GM12878 (cell line): ENCODE results near the gene SOX2.

Experiments
- EZH2 ChIP-seq: IDR thresholded peaks from 2 replicates; pipeline ENCODE4 v1.6.1; 2012; ENCODE audit warnings: low read depth, mild to moderate bottlenecking, control low read depth, inconsistent platforms, low read length, borderline replicate concordance; ENCODE audit not compliant: control insufficient read depth
- FOS ChIP-seq: IDR thresholded peaks from 3 replicates; pipeline ENCODE4 v1.6.1; 2011; ENCODE audit warnings: borderline replicate concordance; ENCODE audit not compliant: insufficient read length; ENCODE audit errors: extremely low read depth
- POLR2A ChIP-seq: IDR thresholded peaks from 2 replicates; pipeline ENCODE4 v1.6.1; 2011; ENCODE audit warnings: low read depth, mild to moderate bottlenecking, low read length
- RCOR1 ChIP-seq: conservative IDR thresholded peaks from 2 replicates; pipeline ENCODE4 v1.6.1; 2012; ENCODE audit warnings: low read depth, low read length, improper control_type of control experiment
- TF ChIP-seq, protein P1 (sequence below), 3 experiments: IDR thresholded peaks in 2 of 3; conservative IDR thresholded peaks in 1 of 3; 2 replicates each; pipeline ENCODE4 v1.5.1; 2011; ENCODE audit warnings: low read depth in 3 of 3, low read length in 3 of 3, mild to moderate bottlenecking in 3 of 3, control low read depth in 2 of 3, moderate library complexity in 2 of 3, inconsistent platforms in 1 of 3, mixed read lengths in 1 of 3; ENCODE audit not compliant: control insufficient read depth in 2 of 3, insufficient read depth in 1 of 3; ENCODE audit errors: extremely low read depth in 1 of 3
- TF ChIP-seq, protein P2 (sequence below): fragments of 450-650 bp; IDR thresholded peaks from 2 replicates; pipeline ENCODE4 v1.6.1; 2017; ENCODE audit warnings: mild to moderate bottlenecking
- TF ChIP-seq, protein P3 (sequence below): IDR thresholded peaks from 2 replicates; pipeline ENCODE4 v1.6.1; 2012; ENCODE audit warnings: low read depth, low read length, improper control_type of control experiment

DNA sequence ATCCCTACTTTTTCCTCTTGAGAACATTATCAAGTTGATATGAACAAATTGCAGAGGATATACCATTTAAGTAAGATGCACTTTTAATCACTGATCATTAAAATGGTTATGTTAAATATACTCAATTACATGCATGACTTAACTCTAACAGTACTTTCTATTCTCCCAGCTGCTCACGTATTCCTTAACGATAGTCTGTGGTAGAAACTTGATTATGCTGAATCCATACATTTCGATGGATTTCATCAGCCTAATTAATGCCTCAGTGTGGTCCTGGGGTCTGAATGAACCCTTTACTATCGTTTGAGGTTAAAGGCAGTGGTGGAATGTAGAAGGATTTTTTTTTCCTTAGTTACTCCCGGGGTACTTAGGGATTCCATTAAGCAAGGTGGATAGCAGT, 18.6 kb downstream of the SOX2 start:
- TF ChIP-seq POLR2A (no peak), EZH2 (no peak), RCOR1 (no peak), FOS (no peak)
- TF ChIP-seq, protein P1, sequence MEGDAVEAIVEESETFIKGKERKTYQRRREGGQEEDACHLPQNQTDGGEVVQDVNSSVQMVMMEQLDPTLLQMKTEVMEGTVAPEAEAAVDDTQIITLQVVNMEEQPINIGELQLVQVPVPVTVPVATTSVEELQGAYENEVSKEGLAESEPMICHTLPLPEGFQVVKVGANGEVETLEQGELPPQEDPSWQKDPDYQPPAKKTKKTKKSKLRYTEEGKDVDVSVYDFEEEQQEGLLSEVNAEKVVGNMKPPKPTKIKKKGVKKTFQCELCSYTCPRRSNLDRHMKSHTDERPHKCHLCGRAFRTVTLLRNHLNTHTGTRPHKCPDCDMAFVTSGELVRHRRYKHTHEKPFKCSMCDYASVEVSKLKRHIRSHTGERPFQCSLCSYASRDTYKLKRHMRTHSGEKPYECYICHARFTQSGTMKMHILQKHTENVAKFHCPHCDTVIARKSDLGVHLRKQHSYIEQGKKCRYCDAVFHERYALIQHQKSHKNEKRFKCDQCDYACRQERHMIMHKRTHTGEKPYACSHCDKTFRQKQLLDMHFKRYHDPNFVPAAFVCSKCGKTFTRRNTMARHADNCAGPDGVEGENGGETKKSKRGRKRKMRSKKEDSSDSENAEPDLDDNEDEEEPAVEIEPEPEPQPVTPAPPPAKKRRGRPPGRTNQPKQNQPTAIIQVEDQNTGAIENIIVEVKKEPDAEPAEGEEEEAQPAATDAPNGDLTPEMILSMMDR (IDR thresholded peaks at IDR 0.05 in 2 of 3, conservative IDR thresholded peaks at IDR 0.05 in 1 of 3; ENCODE audit: control insufficient read depth in 2 of 3, extremely low read depth in 1 of 3, insufficient read depth in 1 of 3, low read depth in 3 of 3, low read length in 3 of 3): no peak
- TF ChIP-seq, protein P2, sequence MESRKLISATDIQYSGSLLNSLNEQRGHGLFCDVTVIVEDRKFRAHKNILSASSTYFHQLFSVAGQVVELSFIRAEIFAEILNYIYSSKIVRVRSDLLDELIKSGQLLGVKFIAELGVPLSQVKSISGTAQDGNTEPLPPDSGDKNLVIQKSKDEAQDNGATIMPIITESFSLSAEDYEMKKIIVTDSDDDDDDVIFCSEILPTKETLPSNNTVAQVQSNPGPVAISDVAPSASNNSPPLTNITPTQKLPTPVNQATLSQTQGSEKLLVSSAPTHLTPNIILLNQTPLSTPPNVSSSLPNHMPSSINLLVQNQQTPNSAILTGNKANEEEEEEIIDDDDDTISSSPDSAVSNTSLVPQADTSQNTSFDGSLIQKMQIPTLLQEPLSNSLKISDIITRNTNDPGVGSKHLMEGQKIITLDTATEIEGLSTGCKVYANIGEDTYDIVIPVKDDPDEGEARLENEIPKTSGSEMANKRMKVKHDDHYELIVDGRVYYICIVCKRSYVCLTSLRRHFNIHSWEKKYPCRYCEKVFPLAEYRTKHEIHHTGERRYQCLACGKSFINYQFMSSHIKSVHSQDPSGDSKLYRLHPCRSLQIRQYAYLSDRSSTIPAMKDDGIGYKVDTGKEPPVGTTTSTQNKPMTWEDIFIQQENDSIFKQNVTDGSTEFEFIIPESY: no peak
- TF ChIP-seq, protein P3, sequence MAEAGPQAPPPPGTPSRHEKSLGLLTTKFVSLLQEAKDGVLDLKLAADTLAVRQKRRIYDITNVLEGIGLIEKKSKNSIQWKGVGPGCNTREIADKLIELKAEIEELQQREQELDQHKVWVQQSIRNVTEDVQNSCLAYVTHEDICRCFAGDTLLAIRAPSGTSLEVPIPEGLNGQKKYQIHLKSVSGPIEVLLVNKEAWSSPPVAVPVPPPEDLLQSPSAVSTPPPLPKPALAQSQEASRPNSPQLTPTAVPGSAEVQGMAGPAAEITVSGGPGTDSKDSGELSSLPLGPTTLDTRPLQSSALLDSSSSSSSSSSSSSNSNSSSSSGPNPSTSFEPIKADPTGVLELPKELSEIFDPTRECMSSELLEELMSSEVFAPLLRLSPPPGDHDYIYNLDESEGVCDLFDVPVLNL: no peak
